Measurements from ENCODE around the gene MSH2.
"Not testable (repeated sequence)": the region's sequence is repeated elsewhere in the genome, so short reads cannot be mapped to it uniquely, and the experiment has no call there.

Gene MSH2

DNA sequence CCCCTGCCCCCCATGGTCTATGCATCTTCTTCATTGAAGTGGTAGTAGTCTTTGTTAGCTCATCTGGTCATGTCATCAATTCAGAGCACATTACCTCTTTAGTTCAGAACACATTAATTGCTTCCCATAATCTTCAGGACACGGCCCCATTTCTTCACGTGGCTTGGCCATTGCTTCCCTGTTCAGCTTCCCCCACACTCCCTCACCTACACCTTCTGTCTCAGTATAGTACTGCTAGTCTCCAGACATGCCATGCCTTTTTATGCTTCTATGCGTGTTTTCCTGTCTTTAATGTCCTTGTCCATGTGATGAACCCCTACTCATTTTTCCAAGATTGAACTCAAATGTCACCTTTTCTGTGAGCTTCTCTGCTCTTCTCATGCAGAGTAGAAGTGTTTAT, 35.1 kb downstream of the MSH2 start:
- Histone ChIP-seq H3K4me3 (ENCODE audit: extremely low read depth, insufficient read depth, low read length, poor library complexity, severe bottlenecking) (no peak overlapping the region), H3K4me1 (ENCODE audit: control insufficient read depth, insufficient read depth, low read length, poor library complexity, severe bottlenecking) (no peaks in the 10 kb centered on the region), H3K27ac (ENCODE audit: low read depth, low read length, severe bottlenecking) (no peak overlapping the region), H3K36me3 (ENCODE audit: control insufficient read depth, insufficient read depth, low read length) (peaks cover 36% of the 10 kb centered on the region), H3K9me3 (ENCODE audit: control insufficient read depth, low read length) (no peaks in the 10 kb centered on the region)
- 92 to 98% methylated on average over 3 of the region's 3 CpGs for WGBS, 2 experiments (ENCODE audit: insufficient coverage in 2 of 2)

DNA sequence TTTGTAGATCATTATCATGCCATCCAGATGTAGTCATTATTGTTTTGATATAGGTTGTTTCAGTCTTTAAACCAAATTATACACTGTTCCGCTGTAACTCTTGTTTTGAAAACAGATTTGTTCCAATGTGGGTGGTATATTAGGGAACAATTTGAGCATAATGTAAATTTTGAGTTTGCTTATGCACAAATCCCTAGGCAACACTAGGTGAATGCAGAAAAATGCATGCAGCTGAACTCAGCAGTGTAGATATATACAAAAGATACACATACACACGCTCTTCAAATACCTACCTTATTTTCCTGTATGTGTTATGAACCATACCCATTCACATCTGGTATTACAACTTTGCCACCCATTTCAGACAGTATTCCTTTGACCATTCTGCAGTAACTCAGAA, 35.8 kb downstream of the MSH2 start:
- no peaks in the 10 kb centered on the region for H3K4me1 ChIP-seq (ENCODE audit: control insufficient read depth, insufficient read depth, low read length, poor library complexity, severe bottlenecking)
- no peak overlapping the region for H3K27ac ChIP-seq (ENCODE audit: low read depth, low read length, severe bottlenecking)
- 100% methylated on average over 1 of the region's 2 CpGs for WGBS, 2 experiments (ENCODE audit: insufficient coverage in 2 of 2)
- H3K4me3 ChIP-seq (ENCODE audit: extremely low read depth, insufficient read depth, low read length, poor library complexity, severe bottlenecking), result no peak overlapping the region
- H3K9me3 ChIP-seq (ENCODE audit: control insufficient read depth, low read length), result no peaks in the 10 kb centered on the region
- peaks cover 36% of the 10 kb centered on the region for H3K36me3 ChIP-seq (ENCODE audit: control insufficient read depth, insufficient read depth, low read length)

- H3K9me3 ChIP-seq (ENCODE audit: control insufficient read depth, low read length), result no peaks in the 10 kb centered on the region
- no peak overlapping the region for H3K4me3 ChIP-seq (ENCODE audit: extremely low read depth, insufficient read depth, low read length, poor library complexity, severe bottlenecking)
- no peak overlapping the region for H3K27ac ChIP-seq (ENCODE audit: low read depth, low read length, severe bottlenecking)
- no peaks in the 10 kb centered on the region for H3K4me1 ChIP-seq (ENCODE audit: control insufficient read depth, insufficient read depth, low read length, poor library complexity, severe bottlenecking)
- H3K36me3 ChIP-seq (ENCODE audit: control insufficient read depth, insufficient read depth, low read length), result peaks cover 49% of the 10 kb centered on the region
Measured at GRCh38 chr2:47451790-47452189, 48.8 kb downstream of the MSH2 start.

GRCh38 chr2:47452761-47453160, 49.8 kb downstream of the MSH2 start:
- WGBS, 2 experiments (ENCODE audit: insufficient coverage in 2 of 2), result no CpG with 5 or more reads among the region's 2 CpGs
- Histone ChIP-seq H3K27ac (ENCODE audit: low read depth, low read length, severe bottlenecking) (no peak overlapping the region), H3K4me1 (ENCODE audit: control insufficient read depth, insufficient read depth, low read length, poor library complexity, severe bottlenecking) (no peaks in the 10 kb centered on the region), H3K9me3 (ENCODE audit: control insufficient read depth, low read length) (no peaks in the 10 kb centered on the region), H3K36me3 (ENCODE audit: control insufficient read depth, insufficient read depth, low read length) (peaks cover 53% of the 10 kb centered on the region), H3K4me3 (ENCODE audit: extremely low read depth, insufficient read depth, low read length, poor library complexity, severe bottlenecking) (no peak overlapping the region)

- not testable (repeated sequence) for H3K9me3 ChIP-seq (ENCODE audit: control insufficient read depth, low read length); H3K27ac ChIP-seq (ENCODE audit: low read depth, low read length, severe bottlenecking); H3K4me3 ChIP-seq (ENCODE audit: extremely low read depth, insufficient read depth, low read length, poor library complexity, severe bottlenecking); H3K4me1 ChIP-seq (ENCODE audit: control insufficient read depth, insufficient read depth, low read length, poor library complexity, severe bottlenecking)
- peaks cover 39% of the 10 kb centered on the region for H3K36me3 ChIP-seq (ENCODE audit: control insufficient read depth, insufficient read depth, low read length)
- 93 to 100% methylated on average over 3 of the region's 5 CpGs for WGBS, 2 experiments (ENCODE audit: insufficient coverage in 2 of 2)
Measured at GRCh38 chr2:47454818-47455217, 51.9 kb downstream of the MSH2 start.

DNA sequence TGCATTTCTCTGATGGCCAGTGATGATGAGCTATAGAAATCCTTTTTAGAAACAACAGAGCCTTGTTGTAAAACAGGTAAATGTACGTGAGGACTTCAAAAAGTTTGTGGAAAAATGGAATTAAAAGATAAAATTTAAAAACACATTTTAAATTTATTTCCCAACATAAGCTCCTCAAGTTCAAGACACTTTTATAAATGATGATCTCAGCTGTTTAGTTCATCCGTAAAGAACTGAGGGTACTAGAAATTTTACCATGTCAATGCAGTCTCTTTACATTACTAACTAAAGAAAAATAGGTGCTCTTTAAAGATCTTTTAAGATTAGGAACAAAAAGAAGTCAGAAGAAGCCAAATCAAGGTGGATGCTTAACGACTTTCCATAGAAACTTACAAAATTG, 52.5 kb downstream of the MSH2 start:
- WGBS, 2 experiments (ENCODE audit: insufficient coverage in 2 of 2), result 92 to 100% methylated on average over 1 to 2 of the region's 3 CpGs

GRCh38 chr2:47456851-47457250, 53.9 kb downstream of the MSH2 start:
- WGBS, 2 experiments (ENCODE audit: insufficient coverage in 2 of 2), result 100% methylated on average over 2 of the region's 3 CpGs; no CpG with 5 or more reads in 1 of the 2 experiments
- H3K4me1 ChIP-seq (ENCODE audit: control insufficient read depth, insufficient read depth, low read length, poor library complexity, severe bottlenecking), result no peaks in the 10 kb centered on the region
- peaks cover 32% of the 10 kb centered on the region for H3K36me3 ChIP-seq (ENCODE audit: control insufficient read depth, insufficient read depth, low read length)
- H3K9me3 ChIP-seq (ENCODE audit: control insufficient read depth, low read length), result no peaks in the 10 kb centered on the region
- H3K27ac ChIP-seq (ENCODE audit: low read depth, low read length, severe bottlenecking), result no peak overlapping the region
- H3K4me3 ChIP-seq (ENCODE audit: extremely low read depth, insufficient read depth, low read length, poor library complexity, severe bottlenecking), result no peak overlapping the region

More for the DNA sequence above, 52.5 kb downstream of the MSH2 start:
- Histone ChIP-seq H3K4me1 (ENCODE audit: control insufficient read depth, insufficient read depth, low read length, poor library complexity, severe bottlenecking) (no peaks in the 10 kb centered on the region), H3K27ac (ENCODE audit: low read depth, low read length, severe bottlenecking) (no peak overlapping the region), H3K9me3 (ENCODE audit: control insufficient read depth, low read length) (no peaks in the 10 kb centered on the region), H3K4me3 (ENCODE audit: extremely low read depth, insufficient read depth, low read length, poor library complexity, severe bottlenecking) (no peak overlapping the region), H3K36me3 (ENCODE audit: control insufficient read depth, insufficient read depth, low read length) (peaks cover 38% of the 10 kb centered on the region)

DNA sequence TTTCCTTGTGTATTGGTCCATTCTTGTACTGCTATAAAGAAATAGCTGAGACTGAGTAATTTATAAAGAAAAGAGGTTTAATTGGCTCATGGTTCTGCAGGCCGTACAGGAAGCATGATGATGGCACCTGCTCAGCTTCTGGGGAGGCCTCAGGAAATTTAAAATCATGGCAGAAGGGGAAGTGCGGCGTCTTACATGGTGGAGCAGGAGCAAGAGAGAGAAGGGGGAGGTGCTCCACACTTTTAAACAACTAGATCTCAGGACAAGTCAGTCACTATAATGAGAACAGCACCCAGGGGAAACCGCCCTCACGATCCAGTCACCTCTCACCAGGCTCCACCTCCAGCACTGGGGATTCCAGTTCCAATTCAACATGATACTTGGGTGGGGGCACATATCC, 54.3 kb downstream of the MSH2 start:
- no peaks in the 10 kb centered on the region for H3K9me3 ChIP-seq (ENCODE audit: control insufficient read depth, low read length)
- no peaks in the 10 kb centered on the region for H3K4me1 ChIP-seq (ENCODE audit: control insufficient read depth, insufficient read depth, low read length, poor library complexity, severe bottlenecking)
- H3K27ac ChIP-seq (ENCODE audit: low read depth, low read length, severe bottlenecking), result no peak overlapping the region
- no peak overlapping the region for H3K4me3 ChIP-seq (ENCODE audit: extremely low read depth, insufficient read depth, low read length, poor library complexity, severe bottlenecking)
- 94 to 97% methylated on average over 3 of the region's 5 CpGs for WGBS, 2 experiments (ENCODE audit: insufficient coverage in 2 of 2)
- H3K36me3 ChIP-seq (ENCODE audit: control insufficient read depth, insufficient read depth, low read length), result peaks cover 35% of the 10 kb centered on the region

GRCh38 chr2:47459021-47459420, 56.1 kb downstream of the MSH2 start:
- Histone ChIP-seq H3K4me3 (ENCODE audit: extremely low read depth, insufficient read depth, low read length, poor library complexity, severe bottlenecking) (no peak overlapping the region), H3K36me3 (ENCODE audit: control insufficient read depth, insufficient read depth, low read length) (peaks cover 45% of the 10 kb centered on the region), H3K9me3 (ENCODE audit: control insufficient read depth, low read length) (no peaks in the 10 kb centered on the region), H3K27ac (ENCODE audit: low read depth, low read length, severe bottlenecking) (no peak overlapping the region), H3K4me1 (ENCODE audit: control insufficient read depth, insufficient read depth, low read length, poor library complexity, severe bottlenecking) (no peaks in the 10 kb centered on the region)

- peaks cover 45% of the 10 kb centered on the region for H3K36me3 ChIP-seq (ENCODE audit: control insufficient read depth, insufficient read depth, low read length)
Measured at GRCh38 chr2:47460766-47461165, 57.8 kb downstream of the MSH2 start.

DNA sequence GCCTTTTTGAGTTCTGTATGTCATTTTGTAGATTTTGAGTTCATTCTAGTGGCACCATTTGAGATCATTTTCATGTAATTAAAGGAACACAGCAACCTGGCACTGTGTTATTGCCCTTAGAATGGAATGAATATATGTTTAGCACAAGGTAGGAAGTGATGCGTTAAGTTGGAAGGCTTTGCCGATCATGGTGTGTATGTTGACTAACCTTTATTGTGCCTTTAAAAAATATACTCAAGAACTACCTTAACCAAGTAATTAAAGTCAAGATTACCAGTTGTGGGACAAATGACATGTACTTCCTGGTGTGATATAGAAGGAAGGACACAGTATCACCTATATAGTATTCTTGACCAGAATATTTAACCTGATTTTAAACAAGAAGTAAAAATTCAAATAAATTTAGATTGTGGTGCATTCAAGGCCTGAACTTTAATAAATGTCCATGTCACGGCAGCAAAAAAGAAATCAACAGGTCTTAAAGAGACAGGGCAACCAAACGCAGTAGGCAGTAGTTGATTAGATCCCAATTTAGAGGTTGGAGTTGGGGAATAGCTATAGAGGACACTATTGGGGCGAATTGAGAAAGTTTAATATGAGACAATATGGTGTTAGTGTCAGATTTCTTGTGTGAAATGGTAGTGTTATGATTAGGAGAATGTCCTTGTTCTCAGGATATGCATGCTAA, 68.6 kb downstream of the MSH2 start:
- peaks cover 52% of the 10 kb centered on the region for H3K36me3 ChIP-seq (ENCODE audit: control insufficient read depth, insufficient read depth, low read length)
- no peaks in the 10 kb centered on the region for H3K4me1 ChIP-seq (ENCODE audit: control insufficient read depth, insufficient read depth, low read length, poor library complexity, severe bottlenecking)
- 94 to 95% methylated on average over 3 of the region's 5 CpGs for WGBS, 2 experiments (ENCODE audit: insufficient coverage in 2 of 2)
- no peak overlapping the region for H3K4me3 ChIP-seq (ENCODE audit: extremely low read depth, insufficient read depth, low read length, poor library complexity, severe bottlenecking)
- H3K9me3 ChIP-seq (ENCODE audit: control insufficient read depth, low read length), result no peaks in the 10 kb centered on the region
- no peak overlapping the region for H3K27ac ChIP-seq (ENCODE audit: low read depth, low read length, severe bottlenecking)

More at GRCh38 chr2:47460766-47461165, 57.8 kb downstream of the MSH2 start:
- H3K4me3 ChIP-seq (ENCODE audit: extremely low read depth, insufficient read depth, low read length, poor library complexity, severe bottlenecking), result no peak overlapping the region
- H3K9me3 ChIP-seq (ENCODE audit: control insufficient read depth, low read length), result no peaks in the 10 kb centered on the region
- H3K4me1 ChIP-seq (ENCODE audit: control insufficient read depth, insufficient read depth, low read length, poor library complexity, severe bottlenecking), result no peaks in the 10 kb centered on the region
- H3K27ac ChIP-seq (ENCODE audit: low read depth, low read length, severe bottlenecking), result no peak overlapping the region

All from mesodermal cell (in vitro differentiated cells).